Testis (tissue), 3 donors: ENCODE results near the gene DIPK2B. TPM values are rescaled to one million over a fixed set of nuclear protein-coding genes. Genes with fewer than 3 reads are reported as not detected.

Source experiments
- DNase-seq: peaks from one replicate; pipeline ENCODE4 v3.0.0-alpha.2; 2019
- H3K27ac ChIP-seq, 2 donors: fragments of 200-600 bp; sonication (generic); one replicate each; pipeline ENCODE4 v1.5.1; 2019
- H3K27me3 ChIP-seq: fragments of 200-600 bp; sonication (generic); one replicate; pipeline ENCODE4 v1.5.1; 2019
- H3K36me3 ChIP-seq: fragments of 200-600 bp; sonication (generic); one replicate; pipeline ENCODE4 v1.5.1; 2017; ENCODE audit warnings: low read depth; ENCODE audit errors: missing control alignments
- H3K4me1 ChIP-seq: fragments of 200-600 bp; sonication (generic); one replicate; pipeline ENCODE4 v1.5.1; 2019
- H3K4me3 ChIP-seq, 2 donors: fragments of 200-600 bp; sonication (generic); one replicate each; pipeline ENCODE4 v1.5.1; 2017 to 2019
- H3K9me3 ChIP-seq: fragments of 200-600 bp; sonication (generic); one replicate; pipeline ENCODE4 v1.5.1; 2017
- POLR2A ChIP-seq: fragments of 450-650 bp; IDR thresholded peaks from one replicate; pipeline ENCODE4 v1.6.1; 2017; ENCODE audit warnings: antibody characterized with exemption, mild to moderate bottlenecking, moderate library complexity
- WGBS, 2 donors: methylation state at CpG; one replicate each; pipeline ENCODE4 v1.1.5; 2018; 5-methylcytosine and 5-hydroxymethylcytosine counted together
- intact Hi-C: fragments of 100-400 bp; cut with DNase I; formaldehyde crosslinking; loops from one replicate; pipeline ENCODE4 v1.15.1; 2023; ENCODE audit warnings: low total_unique reads
- polyA plus RNA-seq: library from polyadenylated mRNA; stranded (reverse); fragments of 350-450 nt; fragmentation: Illumina TruSeq; extraction: RNeasy Lipid Tissue Mini Kit (QIAGEN cat#74804); gene quantifications from one replicate; pipeline ENCODE4 v1.2.3, GENCODE V29; 2014; ENCODE audit warnings: low read depth, low replicate concordance; ENCODE audit not compliant: insufficient read depth
- total RNA-seq, 2 donors: library from RNA; depleted of rRNA; stranded (reverse); fragments of >200 nt; gene quantifications; one replicate each; pipeline ENCODE4 v1.2.3, GENCODE V29; 2016
- TF ChIP-seq, protein P1 (sequence below), 3 experiments: fragments of 450-650 bp in 2 of 3; fragments of 200-600 bp in 1 of 3; sonication (generic) in 1 of 3; IDR thresholded peaks; one replicate each; pipeline ENCODE4 v1.5.1; 2016 to 2019; ENCODE audit warnings: antibody characterized with exemption in 3 of 3, mild to moderate bottlenecking in 2 of 3, moderate library complexity in 1 of 3

DIPK2B gene
- total and polyA plus RNA-seq, 3 donors from 2014 or later = 4.0 to 5.8 (median 5.6) TPM

- 100% methylated on average over 1 of the region's 1 CpG for WGBS, 2 donors
- H3K27me3 ChIP-seq = no peaks in the 10 kb centered on the region
- no peak overlapping the region for H3K27ac ChIP-seq
- DNase-seq = no peak
- no peaks in the 10 kb centered on the region for H3K36me3 ChIP-seq
- TF ChIP-seq, protein P1, sequence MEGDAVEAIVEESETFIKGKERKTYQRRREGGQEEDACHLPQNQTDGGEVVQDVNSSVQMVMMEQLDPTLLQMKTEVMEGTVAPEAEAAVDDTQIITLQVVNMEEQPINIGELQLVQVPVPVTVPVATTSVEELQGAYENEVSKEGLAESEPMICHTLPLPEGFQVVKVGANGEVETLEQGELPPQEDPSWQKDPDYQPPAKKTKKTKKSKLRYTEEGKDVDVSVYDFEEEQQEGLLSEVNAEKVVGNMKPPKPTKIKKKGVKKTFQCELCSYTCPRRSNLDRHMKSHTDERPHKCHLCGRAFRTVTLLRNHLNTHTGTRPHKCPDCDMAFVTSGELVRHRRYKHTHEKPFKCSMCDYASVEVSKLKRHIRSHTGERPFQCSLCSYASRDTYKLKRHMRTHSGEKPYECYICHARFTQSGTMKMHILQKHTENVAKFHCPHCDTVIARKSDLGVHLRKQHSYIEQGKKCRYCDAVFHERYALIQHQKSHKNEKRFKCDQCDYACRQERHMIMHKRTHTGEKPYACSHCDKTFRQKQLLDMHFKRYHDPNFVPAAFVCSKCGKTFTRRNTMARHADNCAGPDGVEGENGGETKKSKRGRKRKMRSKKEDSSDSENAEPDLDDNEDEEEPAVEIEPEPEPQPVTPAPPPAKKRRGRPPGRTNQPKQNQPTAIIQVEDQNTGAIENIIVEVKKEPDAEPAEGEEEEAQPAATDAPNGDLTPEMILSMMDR (IDR thresholded peaks at IDR 0.05) = no peak
- no peak for TF ChIP-seq POLR2A
- no peaks in the 10 kb centered on the region for H3K9me3 ChIP-seq
- no peaks in the 10 kb centered on the region for H3K4me1 ChIP-seq
- H3K4me3 ChIP-seq = no peak overlapping the region
- intact Hi-C loops = no loop called here
These were observed 29.7 kb upstream of the DIPK2B start for GRCh38 chrX:45230410-45230809.

- WGBS, 2 donors = no CpG with 5 or more reads among the region's 6 CpGs
These were observed 28.7 kb upstream of the DIPK2B start for GRCh38 chrX:45229348-45229747.

GRCh38 chrX:45228126-45228525, 27.4 kb upstream of the DIPK2B start:
- DNase-seq = no peak
- Histone ChIP-seq H3K9me3 (no peaks in the 10 kb centered on the region), H3K4me1 (no peaks in the 10 kb centered on the region), H3K36me3 (no peaks in the 10 kb centered on the region), H3K4me3 (no peak overlapping the region), H3K27ac (no peak overlapping the region), H3K27me3 (no peaks in the 10 kb centered on the region)
- WGBS, 2 donors = 100% methylated on average over 1 of the region's 4 CpGs; no CpG with 5 or more reads in 1 of the 2 donors
- TF ChIP-seq, protein P1 (IDR thresholded peaks at IDR 0.05) = no peak
- no peak for TF ChIP-seq POLR2A
- intact Hi-C loops = no loop called here

More at GRCh38 chrX:45229348-45229747, 28.7 kb upstream of the DIPK2B start:
- TF ChIP-seq, protein P1 (IDR thresholded peaks at IDR 0.05) = no peak
- TF ChIP-seq POLR2A = no peak
- Histone ChIP-seq H3K4me1 (no peaks in the 10 kb centered on the region), H3K36me3 (no peaks in the 10 kb centered on the region), H3K9me3 (no peaks in the 10 kb centered on the region), H3K27me3 (no peaks in the 10 kb centered on the region), H3K4me3 (no peak overlapping the region), H3K27ac (no peak overlapping the region)
- intact Hi-C loops = no loop called here
- no peak for DNase-seq

- no peaks in the 10 kb centered on the region for H3K27me3 ChIP-seq
- intact Hi-C loops = no loop called here
- H3K27ac ChIP-seq = no peak overlapping the region
- H3K36me3 ChIP-seq = no peaks in the 10 kb centered on the region
- H3K4me1 ChIP-seq = no peaks in the 10 kb centered on the region
- H3K4me3 ChIP-seq = no peak overlapping the region
- TF ChIP-seq, protein P1 (IDR thresholded peaks at IDR 0.05) = no peak
- no peak for TF ChIP-seq POLR2A
- no peaks in the 10 kb centered on the region for H3K9me3 ChIP-seq
- DNase-seq = no peak
These were observed 7.6 kb upstream of the DIPK2B start for GRCh38 chrX:45208121-45208856.

GRCh38 chrX:45202171-45202570, 1.5 kb upstream of the DIPK2B start:
- no peaks in the 10 kb centered on the region for H3K4me1 ChIP-seq
- 59 to 75% methylated on average over 1 of the region's 1 CpG for WGBS, 2 donors
- H3K36me3 ChIP-seq = no peaks in the 10 kb centered on the region
- no peak overlapping the region for H3K27ac ChIP-seq
- no peaks in the 10 kb centered on the region for H3K9me3 ChIP-seq
- no peak overlapping the region for H3K4me3 ChIP-seq
- no peaks in the 10 kb centered on the region for H3K27me3 ChIP-seq
- TF ChIP-seq, protein P1 (IDR thresholded peaks at IDR 0.05) = no peak
- no peak for TF ChIP-seq POLR2A
- DNase-seq = no peak
- intact Hi-C loops = no loop called here
